GM12878 (cell line): ENCODE results near the gene OR2AT4. TPM values are rescaled to one million over a fixed set of nuclear protein-coding genes. Genes with fewer than 3 reads are reported as not detected.

Experiments
- ATAC-seq: fragments of 200-7000 bp; cut with Tn5 transposase; 3 replicates; pipeline ENCODE4 v1.9.1; 2020; ENCODE audit warnings: mild to moderate bottlenecking, moderate library complexity
- BruUV-seq: library from RNA; stranded (reverse); fragments of 400-500 nt; replicated peaks from 2 replicates; lab custom pipeline; 2021; lab: Mats Ljungman, UMichigan
- CTCF ChIA-PET: fragments of 300-600 bp; sonication (Branson Sonifier 250); formaldehyde crosslinking; extraction: SDS; loops from one replicate; lab custom pipeline; 2021; ENCODE audit warnings: inconsistent platforms; lab: Yijun Ruan, JAX
- POLR2A ChIA-PET: fragments of 350-600 bp; formaldehyde crosslinking; extraction: SDS; loops from one replicate; lab custom pipeline; 2021; ENCODE audit warnings: inconsistent platforms; lab: Charles Lee
- RAD21 ChIA-PET: fragments of 300-600 bp; sonication (Branson Sonifier 250); formaldehyde crosslinking; loops from one replicate; lab custom pipeline; 2023; ENCODE audit warnings: antibody characterized with exemption; ENCODE audit not compliant: unreplicated experiment; lab: Charles Lee
- SMC1A ChIA-PET: fragments of 300-600 bp; sonication (Branson Sonifier 250); formaldehyde crosslinking; loops from one replicate; lab custom pipeline; 2023; ENCODE audit not compliant: unreplicated experiment, uncharacterized antibody; lab: Charles Lee
- DNase-seq: peaks from one replicate; pipeline ENCODE4 v3.0.0-alpha.2; 2011; ENCODE audit warnings: low read depth, low spot score
- FAIRE-seq: peaks from 3 replicates; lab custom pipeline; 2011; peaks lifted over from hg19 to GRCh38; lab: Jason Lieb, UNC
- H2AFZ ChIP-seq: 2 replicates; pipeline ENCODE4 v1.6.0; 2011; ENCODE audit warnings: low read depth, low read length, control low read depth; ENCODE audit not compliant: control insufficient read depth
- H3K27ac ChIP-seq: 2 replicates; pipeline ENCODE4 v1.5.1; 2011; ENCODE audit warnings: control low read depth; ENCODE audit not compliant: control insufficient read depth, insufficient read depth
- H3K27me3 ChIP-seq, 2 experiments: replicated peaks in 1 of 2; 2 replicates each; pipeline versions ENCODE4 v1.6.0 to v1.6.1; 2011; ENCODE audit warnings: low read length in 1 of 2; ENCODE audit not compliant: control insufficient read depth in 2 of 2, insufficient read depth in 2 of 2
- H3K36me3 ChIP-seq, 2 experiments: 2 replicates each; pipeline ENCODE4 v1.5.1; 2011; ENCODE audit warnings: low read length in 1 of 2; ENCODE audit not compliant: control insufficient read depth in 2 of 2, insufficient read depth in 2 of 2
- H3K4me1 ChIP-seq: 2 replicates; pipeline ENCODE4 v1.6.1; 2011; ENCODE audit warnings: mild to moderate bottlenecking, low read length, moderate library complexity, mixed read lengths; ENCODE audit not compliant: control insufficient read depth, insufficient read depth
- H3K4me2 ChIP-seq: 2 replicates; pipeline ENCODE4 v1.6.0; 2011; ENCODE audit warnings: control low read depth; ENCODE audit not compliant: control insufficient read depth, insufficient read depth
- H3K4me3 ChIP-seq: fragments of 200-600 bp; sonication (generic); 2 replicates; pipeline ENCODE4 v1.5.1; 2016
- H3K79me2 ChIP-seq: 2 replicates; pipeline ENCODE4 v1.6.0; 2011; ENCODE audit warnings: low read length; ENCODE audit not compliant: control insufficient read depth, insufficient read depth
- H3K9ac ChIP-seq: 2 replicates; pipeline ENCODE4 v1.8.0; 2011; ENCODE audit warnings: low read length, control low read depth, mixed read lengths; ENCODE audit not compliant: control insufficient read depth, insufficient read depth
- H3K9me3 ChIP-seq: replicated peaks from 3 replicates; pipeline ENCODE4 v1.5.1; 2011; ENCODE audit warnings: mild to moderate bottlenecking, low read length; ENCODE audit not compliant: control insufficient read depth, insufficient read depth
- H4K20me1 ChIP-seq: 2 replicates; pipeline ENCODE4 v1.6.0; 2011; ENCODE audit not compliant: control insufficient read depth, insufficient read depth
- CBX3 ChIP-seq: fragments of 200-600 bp; sonication (generic); IDR thresholded peaks from 2 replicates; pipeline ENCODE4 v1.6.1; 2016; ENCODE audit warnings: low read depth, borderline replicate concordance
- CHD1 ChIP-seq: IDR thresholded peaks from 2 replicates; pipeline ENCODE4 v1.6.1; 2012; ENCODE audit warnings: low read depth, low read length, improper control_type of control experiment
- E2F8 ChIP-seq: fragments of 450-650 bp; IDR thresholded peaks from 2 replicates; pipeline ENCODE4 v1.6.1; 2018; ENCODE audit warnings: mild to moderate bottlenecking, low read depth, moderate library complexity; ENCODE audit not compliant: partially characterized antibody
- MEF2A ChIP-seq: IDR thresholded peaks from 2 replicates; pipeline ENCODE4 v1.6.1; 2011; ENCODE audit warnings: low read depth, mild to moderate bottlenecking, low read length, moderate library complexity; ENCODE audit not compliant: insufficient read depth
- NFYA ChIP-seq: IDR thresholded peaks from 2 replicates; pipeline ENCODE4 v1.6.1; 2011; ENCODE audit warnings: low read depth, mild to moderate bottlenecking, low read length, improper control_type of control experiment, borderline replicate concordance
- RELB ChIP-seq: fragments of 450-650 bp; IDR thresholded peaks from 2 replicates; pipeline ENCODE4 v1.6.1; 2017; ENCODE audit warnings: low read depth, mild to moderate bottlenecking, moderate library complexity
- SIN3A ChIP-seq: IDR thresholded peaks from 2 replicates; pipeline ENCODE4 v1.6.1; 2012; ENCODE audit warnings: low read depth, low read length, improper control_type of control experiment
- STAT1 ChIP-seq: fragments of 450-650 bp; conservative IDR thresholded peaks from 2 replicates; pipeline ENCODE4 v1.6.1; 2014; ENCODE audit warnings: antibody characterized with exemption, mild to moderate bottlenecking
- in situ Hi-C: fragments of 300-500 bp; cut with MboI; formaldehyde crosslinking; loops from 9 replicates; pipeline ENCODE4 v1.14.3; 2018; ENCODE audit warnings: mixed read lengths
- intact Hi-C: fragments of 100-400 bp; cut with micrococcal nuclease; formaldehyde crosslinking; loops from one replicate; pipeline ENCODE4 v1.14.2; 2022; ENCODE audit not compliant: unreplicated experiment
- polyA plus RNA-seq, 11 experiments: library from polyadenylated mRNA; depleted of rRNA in 4 of 11; unstranded in 6 of 11; stranded (reverse) in 5 of 11; fragments of >200 nt; fragmentation: Nextera tagmentation in 4 of 11; fragmentation: Illumina TruSeq in 1 of 11; extraction: Ambion mirVana in 4 of 11; extraction: Trizol in 1 of 11; gene quantifications; 1 replicate in 1 of 11; 2 replicates in 10 of 11; pipeline versions ENCODE4 v1.2.1 to v1.2.3, GENCODE V29; 2011 to 2016; ENCODE audit warnings: inconsistent platforms in 2 of 11, missing spikeins in 2 of 11, low read depth in 1 of 11
- total RNA-seq, 4 experiments: library from RNA; depleted of rRNA in 3 of 4; stranded (reverse); fragments of >200 nt in 3 of 4; fragmentation: Illumina TruSeq in 1 of 4; extraction: Trizol in 1 of 4; gene quantifications; 2 replicates each; pipeline versions ENCODE4 v1.2.1 to v1.2.3, GENCODE V29; 2013 to 2021
- TF ChIP-seq, protein P1 (sequence below): fragments of 450-650 bp; formaldehyde crosslinking; IDR thresholded peaks from 2 replicates; pipeline ENCODE4 v1.5.0; 2022; ENCODE audit warnings: mild to moderate bottlenecking, missing genetic modification characterization
- TF ChIP-seq, protein P2 (sequence below): fragments of 450-650 bp; IDR thresholded peaks from 2 replicates; pipeline ENCODE4 v1.6.1; 2014; ENCODE audit warnings: mild to moderate bottlenecking
- TF ChIP-seq, protein P3 (sequence below): IDR thresholded peaks from 2 replicates; pipeline ENCODE4 v1.6.1; 2012; ENCODE audit warnings: mild to moderate bottlenecking, low read depth, low read length

The OR2AT4 gene
- total and polyA plus RNA-seq, 10 of the 15 experiments (the other 5 are each of a cell fraction or from before 2014, with no cell fraction given) = 0.01 TPM; not detected in 9

DNA sequence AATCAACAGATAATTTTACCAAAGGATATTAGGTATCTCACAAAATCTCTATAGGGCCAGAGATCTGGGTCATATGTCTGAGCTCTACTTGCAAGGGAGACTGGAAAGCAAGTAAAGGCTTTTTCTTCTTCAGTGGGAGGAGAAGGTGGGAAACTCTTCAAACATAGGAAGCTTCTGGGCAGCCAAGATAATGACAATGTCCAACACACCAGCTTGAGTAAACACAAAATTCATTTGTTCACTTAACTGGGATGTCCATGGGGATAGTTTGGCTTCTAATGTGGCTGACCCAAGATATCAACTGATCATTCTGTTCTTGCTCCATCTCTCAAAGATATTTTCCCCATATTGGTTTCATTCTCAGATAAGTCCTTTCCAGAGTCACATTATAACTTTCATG lies 37.4 kb downstream of the OR2AT4 start:
- intact Hi-C loops (no loop called here), in situ Hi-C loops (no loop called here)
- SMC1A ChIA-PET = interaction anchor here (0.7 to 1.9 kb wide), 2 partner anchors 10 to 119 kb away, joined by 3 to 8 read pairs; no protein-coding TSS in a partner anchor
- TF ChIP-seq, protein P1, sequence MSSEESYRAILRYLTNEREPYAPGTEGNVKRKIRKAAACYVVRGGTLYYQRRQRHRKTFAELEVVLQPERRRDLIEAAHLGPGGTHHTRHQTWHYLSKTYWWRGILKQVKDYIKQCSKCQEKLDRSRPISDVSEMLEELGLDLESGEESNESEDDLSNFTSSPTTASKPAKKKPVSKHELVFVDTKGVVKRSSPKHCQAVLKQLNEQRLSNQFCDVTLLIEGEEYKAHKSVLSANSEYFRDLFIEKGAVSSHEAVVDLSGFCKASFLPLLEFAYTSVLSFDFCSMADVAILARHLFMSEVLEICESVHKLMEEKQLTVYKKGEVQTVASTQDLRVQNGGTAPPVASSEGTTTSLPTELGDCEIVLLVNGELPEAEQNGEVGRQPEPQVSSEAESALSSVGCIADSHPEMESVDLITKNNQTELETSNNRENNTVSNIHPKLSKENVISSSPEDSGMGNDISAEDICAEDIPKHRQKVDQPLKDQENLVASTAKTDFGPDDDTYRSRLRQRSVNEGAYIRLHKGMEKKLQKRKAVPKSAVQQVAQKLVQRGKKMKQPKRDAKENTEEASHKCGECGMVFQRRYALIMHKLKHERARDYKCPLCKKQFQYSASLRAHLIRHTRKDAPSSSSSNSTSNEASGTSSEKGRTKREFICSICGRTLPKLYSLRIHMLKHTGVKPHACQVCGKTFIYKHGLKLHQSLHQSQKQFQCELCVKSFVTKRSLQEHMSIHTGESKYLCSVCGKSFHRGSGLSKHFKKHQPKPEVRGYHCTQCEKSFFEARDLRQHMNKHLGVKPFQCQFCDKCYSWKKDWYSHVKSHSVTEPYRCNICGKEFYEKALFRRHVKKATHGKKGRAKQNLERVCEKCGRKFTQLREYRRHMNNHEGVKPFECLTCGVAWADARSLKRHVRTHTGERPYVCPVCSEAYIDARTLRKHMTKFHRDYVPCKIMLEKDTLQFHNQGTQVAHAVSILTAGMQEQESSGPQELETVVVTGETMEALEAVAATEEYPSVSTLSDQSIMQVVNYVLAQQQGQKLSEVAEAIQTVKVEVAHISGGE = no peak
- TF ChIP-seq CBX3 (no peak), CHD1 (no peak), MEF2A (no peak), STAT1 (no peak), NFYA (no peak), E2F8 (no peak), SIN3A (no peak), RELB (no peak)
- TF ChIP-seq, protein P2, sequence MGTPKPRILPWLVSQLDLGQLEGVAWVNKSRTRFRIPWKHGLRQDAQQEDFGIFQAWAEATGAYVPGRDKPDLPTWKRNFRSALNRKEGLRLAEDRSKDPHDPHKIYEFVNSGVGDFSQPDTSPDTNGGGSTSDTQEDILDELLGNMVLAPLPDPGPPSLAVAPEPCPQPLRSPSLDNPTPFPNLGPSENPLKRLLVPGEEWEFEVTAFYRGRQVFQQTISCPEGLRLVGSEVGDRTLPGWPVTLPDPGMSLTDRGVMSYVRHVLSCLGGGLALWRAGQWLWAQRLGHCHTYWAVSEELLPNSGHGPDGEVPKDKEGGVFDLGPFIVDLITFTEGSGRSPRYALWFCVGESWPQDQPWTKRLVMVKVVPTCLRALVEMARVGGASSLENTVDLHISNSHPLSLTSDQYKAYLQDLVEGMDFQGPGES = no peak
- TF ChIP-seq, protein P3, sequence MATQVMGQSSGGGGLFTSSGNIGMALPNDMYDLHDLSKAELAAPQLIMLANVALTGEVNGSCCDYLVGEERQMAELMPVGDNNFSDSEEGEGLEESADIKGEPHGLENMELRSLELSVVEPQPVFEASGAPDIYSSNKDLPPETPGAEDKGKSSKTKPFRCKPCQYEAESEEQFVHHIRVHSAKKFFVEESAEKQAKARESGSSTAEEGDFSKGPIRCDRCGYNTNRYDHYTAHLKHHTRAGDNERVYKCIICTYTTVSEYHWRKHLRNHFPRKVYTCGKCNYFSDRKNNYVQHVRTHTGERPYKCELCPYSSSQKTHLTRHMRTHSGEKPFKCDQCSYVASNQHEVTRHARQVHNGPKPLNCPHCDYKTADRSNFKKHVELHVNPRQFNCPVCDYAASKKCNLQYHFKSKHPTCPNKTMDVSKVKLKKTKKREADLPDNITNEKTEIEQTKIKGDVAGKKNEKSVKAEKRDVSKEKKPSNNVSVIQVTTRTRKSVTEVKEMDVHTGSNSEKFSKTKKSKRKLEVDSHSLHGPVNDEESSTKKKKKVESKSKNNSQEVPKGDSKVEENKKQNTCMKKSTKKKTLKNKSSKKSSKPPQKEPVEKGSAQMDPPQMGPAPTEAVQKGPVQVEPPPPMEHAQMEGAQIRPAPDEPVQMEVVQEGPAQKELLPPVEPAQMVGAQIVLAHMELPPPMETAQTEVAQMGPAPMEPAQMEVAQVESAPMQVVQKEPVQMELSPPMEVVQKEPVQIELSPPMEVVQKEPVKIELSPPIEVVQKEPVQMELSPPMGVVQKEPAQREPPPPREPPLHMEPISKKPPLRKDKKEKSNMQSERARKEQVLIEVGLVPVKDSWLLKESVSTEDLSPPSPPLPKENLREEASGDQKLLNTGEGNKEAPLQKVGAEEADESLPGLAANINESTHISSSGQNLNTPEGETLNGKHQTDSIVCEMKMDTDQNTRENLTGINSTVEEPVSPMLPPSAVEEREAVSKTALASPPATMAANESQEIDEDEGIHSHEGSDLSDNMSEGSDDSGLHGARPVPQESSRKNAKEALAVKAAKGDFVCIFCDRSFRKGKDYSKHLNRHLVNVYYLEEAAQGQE = no peak

More for the DNA sequence above, 37.4 kb downstream of the OR2AT4 start:
- Histone ChIP-seq H3K9ac (no peak overlapping the region), H4K20me1 (no peaks in the 10 kb centered on the region), H3K4me3 (no peak overlapping the region), H3K9me3 (no peaks in the 10 kb centered on the region; the same call in 2 of the 3 replicates), H3K36me3 (no peaks in the 10 kb centered on the region), H2AFZ (no peak overlapping the region), H3K4me2 (no peak overlapping the region), H3K4me1 (no peaks in the 10 kb centered on the region), H3K27ac (no peak overlapping the region), H3K27me3 (no peaks in the 10 kb centered on the region), H3K79me2 (no peaks in the 10 kb centered on the region)
- no peak for FAIRE-seq
- DNase-seq = no peak
- POLR2A ChIA-PET = no interaction called here
- CTCF ChIA-PET = interaction anchor here (1.0 kb wide), 3 partner anchors 11 to 101 kb away, joined by 3 to 4 read pairs (median 3); no protein-coding TSS in a partner anchor
- RAD21 ChIA-PET = no interaction called here
- no peak for ATAC-seq
- BruUV-seq = no TSS peak
